IPS-15b (cell line): ENCODE data around the gene UBE2D3.

Experiments used
- H3K27me3 ChIP-seq: one replicate; pipeline ENCODE4 v1.6.1; 2013; ENCODE audit warnings: low read length; ENCODE audit not compliant: control insufficient read depth, insufficient read depth
- H3K36me3 ChIP-seq: one replicate; pipeline ENCODE4 v1.6.1; 2013; ENCODE audit warnings: low read length; ENCODE audit not compliant: control insufficient read depth, insufficient read depth
- H3K4me1 ChIP-seq: one replicate; pipeline ENCODE4 v1.6.1; 2013; ENCODE audit warnings: mild to moderate bottlenecking, low read length; ENCODE audit not compliant: control insufficient read depth, insufficient read depth
- H3K4me3 ChIP-seq: one replicate; pipeline ENCODE4 v1.5.1; 2013; ENCODE audit warnings: low read depth, low read length
- H3K9ac ChIP-seq: one replicate; pipeline ENCODE4 v1.6.1; 2013; ENCODE audit warnings: low read depth, mild to moderate bottlenecking, low read length
- H3K9me3 ChIP-seq: one replicate; pipeline ENCODE4 v1.6.1; 2013; ENCODE audit warnings: mild to moderate bottlenecking, low read length; ENCODE audit not compliant: control insufficient read depth, insufficient read depth

UBE2D3 gene

GRCh38 chr4:102858828-102859464 lies 31.6 kb upstream of the UBE2D3 start:
- Histone ChIP-seq H3K27me3 (no peaks in the 10 kb centered on the region), H3K4me3 (no peak overlapping the region), H3K36me3 (no peaks in the 10 kb centered on the region), H3K9me3 (peaks cover 2% of the 10 kb centered on the region), H3K4me1 (no peaks in the 10 kb centered on the region), H3K9ac (no peak overlapping the region)

DNA sequence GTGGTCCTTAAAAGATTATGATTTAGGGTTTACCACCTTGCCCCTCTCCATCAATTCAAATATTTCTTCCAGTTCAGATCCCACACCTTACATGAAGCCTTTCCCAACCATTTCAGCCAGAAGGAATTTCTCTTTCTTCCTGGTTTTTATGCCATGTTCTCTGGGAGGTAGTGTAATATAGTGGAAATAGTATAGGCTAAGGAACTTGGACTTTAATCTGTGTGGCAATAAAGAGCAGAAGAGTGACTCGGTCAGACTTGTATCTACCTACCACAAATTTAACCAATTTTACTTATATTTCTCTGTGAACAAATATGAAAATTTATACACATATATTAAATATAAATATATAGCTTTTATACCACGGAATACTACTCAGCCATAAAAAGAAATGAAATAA lies 23.0 kb upstream of the UBE2D3 start:
- no peak overlapping the region for H3K4me3 ChIP-seq
- H3K9me3 ChIP-seq = no peaks in the 10 kb centered on the region
- no peaks in the 10 kb centered on the region for H3K36me3 ChIP-seq
- H3K27me3 ChIP-seq = no peaks in the 10 kb centered on the region
- no peaks in the 10 kb centered on the region for H3K4me1 ChIP-seq
- H3K9ac ChIP-seq = no peak overlapping the region

DNA sequence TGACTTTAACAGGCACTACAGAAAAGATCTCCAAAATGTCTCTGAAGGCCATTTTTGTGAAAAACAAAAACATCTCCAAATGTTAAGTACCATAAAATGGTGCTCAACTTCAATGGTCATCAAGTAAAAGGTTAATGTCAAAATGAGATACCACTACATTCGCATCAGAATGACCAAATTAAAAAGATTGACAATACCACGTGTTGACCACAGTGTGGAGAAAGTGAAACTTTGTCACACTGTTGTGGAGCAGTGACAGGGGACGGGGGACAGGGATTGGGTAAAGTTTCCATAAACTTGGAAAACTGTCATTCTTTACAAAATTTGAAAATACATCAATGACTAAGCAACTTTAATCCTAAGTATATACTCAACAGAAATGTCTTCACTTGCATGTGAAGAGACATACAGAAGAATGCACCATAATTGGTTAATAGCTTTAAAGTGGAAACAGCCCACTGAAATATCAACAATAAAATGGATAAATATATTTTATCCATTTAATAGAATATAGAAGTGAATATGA lies 22.3 kb upstream of the UBE2D3 start:
- no peaks in the 10 kb centered on the region for H3K4me1 ChIP-seq
- H3K9me3 ChIP-seq = no peaks in the 10 kb centered on the region
- H3K9ac ChIP-seq = no peak overlapping the region
- H3K27me3 ChIP-seq = no peaks in the 10 kb centered on the region
- no peaks in the 10 kb centered on the region for H3K36me3 ChIP-seq
- no peak overlapping the region for H3K4me3 ChIP-seq

- Histone ChIP-seq H3K9ac (no peak overlapping the region), H3K4me1 (no peaks in the 10 kb centered on the region), H3K36me3 (no peaks in the 10 kb centered on the region), H3K4me3 (no peak overlapping the region), H3K9me3 (no peaks in the 10 kb centered on the region), H3K27me3 (no peaks in the 10 kb centered on the region)
These were observed 20.3 kb upstream of the UBE2D3 start for GRCh38 chr4:102847687-102848086.

GRCh38 chr4:102843938-102844337 lies 16.6 kb upstream of the UBE2D3 start:
- Histone ChIP-seq H3K9ac (no peak overlapping the region), H3K4me3 (no peak overlapping the region), H3K27me3 (no peaks in the 10 kb centered on the region), H3K36me3 (no peaks in the 10 kb centered on the region), H3K9me3 (no peaks in the 10 kb centered on the region), H3K4me1 (no peaks in the 10 kb centered on the region)

- no peak overlapping the region for H3K4me3 ChIP-seq
- H3K27me3 ChIP-seq = no peaks in the 10 kb centered on the region
- no peaks in the 10 kb centered on the region for H3K36me3 ChIP-seq
- H3K4me1 ChIP-seq = no peaks in the 10 kb centered on the region
- no peaks in the 10 kb centered on the region for H3K9me3 ChIP-seq
- no peak overlapping the region for H3K9ac ChIP-seq
These were observed 15.9 kb upstream of the UBE2D3 start for GRCh38 chr4:102843273-102843672.

DNA sequence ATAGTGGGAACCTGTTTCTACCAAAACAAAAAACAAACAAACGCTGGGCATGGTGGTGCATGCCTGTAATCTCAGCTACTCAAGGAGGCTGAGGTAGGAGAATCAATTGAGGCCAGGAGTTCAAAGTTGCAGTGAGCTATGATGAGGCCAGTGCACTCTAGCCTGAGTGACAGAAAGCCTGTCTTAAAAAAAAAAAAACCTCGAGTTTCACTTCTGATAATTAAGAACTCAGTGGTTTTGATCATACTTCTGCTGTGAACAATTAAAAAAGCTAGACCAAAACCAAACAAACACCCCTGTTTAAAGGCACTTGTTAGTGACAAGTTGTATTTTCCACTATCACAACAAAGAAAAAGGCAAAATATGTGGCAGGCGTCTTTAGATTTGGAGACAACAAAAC lies 15.0 kb upstream of the UBE2D3 start:
- Histone ChIP-seq H3K9me3 (no peaks in the 10 kb centered on the region), H3K9ac (no peak overlapping the region), H3K4me3 (no peak overlapping the region), H3K36me3 (no peaks in the 10 kb centered on the region), H3K4me1 (no peaks in the 10 kb centered on the region), H3K27me3 (no peaks in the 10 kb centered on the region)

DNA sequence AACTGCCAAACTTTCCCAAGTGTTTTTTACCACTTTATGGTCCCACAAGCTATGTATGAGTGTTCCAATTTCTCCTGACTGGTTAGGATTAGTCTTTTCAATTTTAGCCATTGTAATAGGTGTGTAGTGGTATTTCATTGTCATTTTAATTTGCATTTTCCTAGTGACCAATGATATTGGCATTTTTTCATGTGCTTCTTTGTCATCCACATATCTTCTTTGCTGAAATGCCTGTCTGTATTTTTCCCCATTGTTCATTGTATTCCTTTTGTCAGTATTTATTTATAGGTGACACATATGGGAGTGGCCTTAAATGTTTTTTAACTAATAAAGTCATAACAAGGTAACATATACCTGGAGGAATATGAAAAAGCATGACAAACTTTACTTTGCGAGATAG lies 9.2 kb upstream of the UBE2D3 start:
- H3K9me3 ChIP-seq = no peaks in the 10 kb centered on the region
- no peaks in the 10 kb centered on the region for H3K27me3 ChIP-seq
- H3K9ac ChIP-seq = no peak overlapping the region
- no peak overlapping the region for H3K4me3 ChIP-seq
- peaks cover 4% of the 10 kb centered on the region for H3K4me1 ChIP-seq
- H3K36me3 ChIP-seq = no peaks in the 10 kb centered on the region

DNA sequence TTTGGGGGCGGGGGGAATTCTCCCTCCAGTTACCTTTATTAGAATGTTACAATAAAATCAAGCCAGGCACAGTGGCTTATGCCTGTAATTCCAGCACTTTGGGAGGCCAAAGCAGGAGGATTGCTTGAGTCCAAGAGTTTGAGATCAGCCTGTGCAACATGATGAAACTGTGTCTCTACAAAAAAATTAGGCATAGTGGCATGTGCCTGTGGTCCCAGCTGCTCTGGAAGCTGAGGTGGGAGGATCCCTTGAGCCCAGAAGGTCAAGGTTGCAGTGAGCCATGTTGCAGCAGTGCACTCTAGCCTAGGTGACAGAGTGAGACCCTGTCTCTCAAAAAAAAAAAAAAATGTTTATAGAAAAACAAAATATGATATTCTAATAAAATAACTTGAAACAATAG lies 5.3 kb upstream of the UBE2D3 start:
- Histone ChIP-seq H3K4me3 (no peak overlapping the region), H3K4me1 (peaks cover 24% of the 10 kb centered on the region), H3K27me3 (no peaks in the 10 kb centered on the region), H3K9me3 (no peaks in the 10 kb centered on the region), H3K36me3 (no peaks in the 10 kb centered on the region), H3K9ac (no peak overlapping the region)

- Histone ChIP-seq H3K4me1 (peaks cover 24% of the 10 kb centered on the region), H3K4me3 (no peak overlapping the region), H3K27me3 (no peaks in the 10 kb centered on the region), H3K9me3 (no peaks in the 10 kb centered on the region), H3K36me3 (no peaks in the 10 kb centered on the region), H3K9ac (no peak overlapping the region)
These were observed 4.8 kb upstream of the UBE2D3 start for GRCh38 chr4:102832105-102832504.

- Histone ChIP-seq H3K36me3 (peaks cover 5% of the 10 kb centered on the region), H3K9me3 (no peaks in the 10 kb centered on the region), H3K4me3 (peak overlapping the region; percentile 6), H3K27me3 (no peaks in the 10 kb centered on the region), H3K4me1 (peaks cover 24% of the 10 kb centered on the region), H3K9ac (no peak overlapping the region)
These were observed 2.5 kb upstream of the UBE2D3 start for GRCh38 chr4:102829803-102830202.

GRCh38 chr4:102828497-102828808 lies 1.1 kb upstream of the UBE2D3 start:
- Histone ChIP-seq H3K4me1 (peaks cover 29% of the 10 kb centered on the region), H3K9ac (peak overlapping the region; percentile 84), H3K4me3 (peak overlapping the region; percentile 90), H3K9me3 (no peaks in the 10 kb centered on the region), H3K36me3 (peaks cover 5% of the 10 kb centered on the region), H3K27me3 (no peaks in the 10 kb centered on the region)
